ENCODE measurements around the gene MARCO. TPM values are rescaled to one million over a fixed set of nuclear protein-coding genes. Genes with fewer than 3 reads are reported as not detected.

Gene MARCO
- total RNA-seq, 4 donors from 2014 or later: 0.87 to 23.7 (median 2.9) TPM

- peaks cover 0 to 13% (median 0%) of the 10 kb centered on the region in 4 donors for H3K27me3 ChIP-seq
- 64 to 77% methylated on average over 2 to 4 of the region's 4 CpGs for WGBS, 2 donors
These were observed 38.0 kb downstream of the MARCO start for GRCh38 chr2:118980022-118980421.

GRCh38 chr2:118980573-118980972 is 38.6 kb downstream of the MARCO start:
- no peak overlapping the region for H3K4me3 ChIP-seq
- intact Hi-C loops (cut with DNase I): no loop called here
- peaks cover 0 to 12% (median 0%) of the 10 kb centered on the region in 4 donors for H3K27me3 ChIP-seq
- H3K27ac ChIP-seq: no peak overlapping the region
- no peaks in the 10 kb centered on the region for H3K9me3 ChIP-seq
- no peaks in the 10 kb centered on the region for H3K4me1 ChIP-seq
- 71% methylated on average over 2 of the region's 2 CpGs; no CpG with 5 or more reads in 1 of the 2 donors for WGBS, 2 donors
- DNase-seq: no peak
- TF ChIP-seq POLR2A (IDR thresholded peaks at IDR 0.05) (no peak), CTCF (IDR thresholded peaks at IDR 0.05) (no peak)
- no peaks in the 10 kb centered on the region for H3K36me3 ChIP-seq

More at GRCh38 chr2:118980022-118980421, 38.0 kb downstream of the MARCO start:
- Histone ChIP-seq H3K4me3 (no peak overlapping the region), H3K9me3 (no peaks in the 10 kb centered on the region), H3K4me1 (no peaks in the 10 kb centered on the region), H3K27ac (no peak overlapping the region), H3K36me3 (no peaks in the 10 kb centered on the region)
- intact Hi-C loops (cut with DNase I): no loop called here
- no peak for DNase-seq
- TF ChIP-seq CTCF (IDR thresholded peaks at IDR 0.05) (no peak), POLR2A (IDR thresholded peaks at IDR 0.05) (no peak)

- no peaks in the 10 kb centered on the region for H3K36me3 ChIP-seq
- intact Hi-C loops (cut with DNase I): no loop called here
- DNase-seq: no peak
- TF ChIP-seq POLR2A (IDR thresholded peaks at IDR 0.05) (no peak), CTCF (IDR thresholded peaks at IDR 0.05) (no peak)
- no peaks in the 10 kb centered on the region for H3K4me1 ChIP-seq
- 25 to 32% methylated on average over 1 to 2 of the region's 2 CpGs for WGBS, 2 donors
- H3K9me3 ChIP-seq: no peaks in the 10 kb centered on the region
- peaks cover 0 to 9% (median 0%) of the 10 kb centered on the region in 4 donors for H3K27me3 ChIP-seq
- no peak overlapping the region for H3K27ac ChIP-seq
- no peak overlapping the region for H3K4me3 ChIP-seq
These were observed 39.6 kb downstream of the MARCO start for GRCh38 chr2:118981632-118982031.

- Histone ChIP-seq H3K4me3 (no peak overlapping the region), H3K36me3 (no peaks in the 10 kb centered on the region), H3K9me3 (no peaks in the 10 kb centered on the region), H3K27me3 (peaks cover 0 to 9% (median 0%) of the 10 kb centered on the region in 4 donors), H3K27ac (no peak overlapping the region), H3K4me1 (no peaks in the 10 kb centered on the region)
- intact Hi-C loops (cut with DNase I): no loop called here
- TF ChIP-seq POLR2A (IDR thresholded peaks at IDR 0.05) (no peak), CTCF (IDR thresholded peaks at IDR 0.05) (no peak)
- WGBS, 2 donors: 60% methylated on average over 1 of the region's 3 CpGs; no CpG with 5 or more reads in 1 of the 2 donors
- DNase-seq: no peak
These were observed 40.0 kb downstream of the MARCO start for GRCh38 chr2:118982039-118982438.

GRCh38 chr2:118983133-118983532 is 41.1 kb downstream of the MARCO start:
- no peaks in the 10 kb centered on the region for H3K9me3 ChIP-seq
- H3K36me3 ChIP-seq: no peaks in the 10 kb centered on the region
- no peaks in the 10 kb centered on the region for H3K4me1 ChIP-seq
- peaks cover 0 to 17% (median 0%) of the 10 kb centered on the region in 4 donors for H3K27me3 ChIP-seq
- no peak for TF ChIP-seq CTCF (IDR thresholded peaks at IDR 0.05)
- no peak for TF ChIP-seq POLR2A (IDR thresholded peaks at IDR 0.05)
- no peak for DNase-seq
- no peak overlapping the region for H3K4me3 ChIP-seq
- no peak overlapping the region for H3K27ac ChIP-seq
- intact Hi-C loops (cut with DNase I): no loop called here
- 52 to 74% methylated on average over 4 to 5 of the region's 6 CpGs for WGBS, 2 donors
